HCT116 (cell line): ENCODE results near the gene EEPD1.

Experiments used
- CEBPB ChIP-seq: IDR thresholded peaks from 2 replicates; pipeline ENCODE4 v1.6.1; 2012; ENCODE audit warnings: low read depth
- EZH2 ChIP-seq: fragments of 200-600 bp; sonication (generic); IDR thresholded peaks from 2 replicates; pipeline ENCODE4 v1.6.1; 2017; ENCODE audit warnings: antibody characterized with exemption, mixed run types
- EZH2phosphoT487 ChIP-seq: fragments of 200-600 bp; IDR thresholded peaks from 2 replicates; pipeline ENCODE4 v1.6.1; 2018; ENCODE audit warnings: antibody characterized with exemption, borderline replicate concordance
- POLR2A ChIP-seq: IDR thresholded peaks from 2 replicates; pipeline ENCODE4 v1.7.0; 2011; ENCODE audit warnings: borderline replicate concordance; ENCODE audit not compliant: insufficient read depth, insufficient read length; ENCODE audit errors: extremely low read depth
- POLR2AphosphoS5 ChIP-seq: IDR thresholded peaks from 2 replicates; pipeline ENCODE4 v1.6.1; 2011; ENCODE audit warnings: mild to moderate bottlenecking, low read depth, low read length, moderate library complexity
- RAD21 ChIP-seq: IDR thresholded peaks from 2 replicates; pipeline ENCODE4 v1.6.1; 2012; ENCODE audit warnings: low read depth, mild to moderate bottlenecking
- SIN3A ChIP-seq: IDR thresholded peaks from 2 replicates; pipeline ENCODE4 v1.6.1; 2012; ENCODE audit warnings: low read depth
- SRF ChIP-seq: IDR thresholded peaks from 2 replicates; pipeline ENCODE4 v1.6.1; 2012; ENCODE audit warnings: low read depth
- TF ChIP-seq, protein P1 (sequence below), 3 experiments: fragments of 200-600 bp in 1 of 3; sonication (generic) in 1 of 3; IDR thresholded peaks in 2 of 3; conservative IDR thresholded peaks in 1 of 3; 2 replicates each; pipeline ENCODE4 v1.5.1; 2012 to 2017; ENCODE audit warnings: low read depth in 2 of 3, low read length in 2 of 3, antibody characterized with exemption in 1 of 3, borderline replicate concordance in 1 of 3, control low read depth in 1 of 3, mild to moderate bottlenecking in 1 of 3, mixed read lengths in 1 of 3, mixed run types in 1 of 3, moderate library complexity in 1 of 3; ENCODE audit not compliant: insufficient read depth in 1 of 3
- TF ChIP-seq, protein P2 (sequence below): IDR thresholded peaks from 2 replicates; pipeline ENCODE4 v1.6.1; 2012; ENCODE audit warnings: low read depth

DNA sequence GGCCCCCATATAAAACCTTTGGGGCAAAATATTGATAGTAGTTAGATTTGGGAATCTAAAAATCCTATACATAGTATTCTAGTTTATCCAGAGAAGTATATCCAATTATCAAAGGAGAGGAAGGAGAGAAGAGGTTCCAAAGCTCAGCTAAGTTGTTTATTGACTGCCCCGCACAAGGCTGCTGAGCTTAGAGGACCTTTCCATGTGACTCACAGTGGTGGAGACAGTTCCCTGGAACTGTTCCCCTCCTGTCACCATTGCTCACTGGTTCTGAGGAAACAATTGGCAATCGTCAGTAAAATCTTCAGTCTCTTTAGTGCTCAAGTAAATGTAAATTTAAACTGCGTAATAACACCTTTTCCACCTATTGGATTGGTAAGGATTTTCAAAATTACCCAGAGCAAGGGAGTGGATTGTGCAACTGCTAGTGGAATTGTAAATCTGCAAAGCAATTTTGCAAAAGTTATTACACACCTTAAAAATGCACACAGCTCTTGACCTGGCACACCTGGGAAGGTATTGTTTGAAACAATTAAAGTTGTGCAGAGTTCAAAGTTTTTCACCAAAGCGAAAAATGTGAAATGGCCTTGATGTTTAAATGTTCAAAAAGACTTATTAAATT, 63.1 kb downstream of the EEPD1 start:
- TF ChIP-seq, protein P1, sequence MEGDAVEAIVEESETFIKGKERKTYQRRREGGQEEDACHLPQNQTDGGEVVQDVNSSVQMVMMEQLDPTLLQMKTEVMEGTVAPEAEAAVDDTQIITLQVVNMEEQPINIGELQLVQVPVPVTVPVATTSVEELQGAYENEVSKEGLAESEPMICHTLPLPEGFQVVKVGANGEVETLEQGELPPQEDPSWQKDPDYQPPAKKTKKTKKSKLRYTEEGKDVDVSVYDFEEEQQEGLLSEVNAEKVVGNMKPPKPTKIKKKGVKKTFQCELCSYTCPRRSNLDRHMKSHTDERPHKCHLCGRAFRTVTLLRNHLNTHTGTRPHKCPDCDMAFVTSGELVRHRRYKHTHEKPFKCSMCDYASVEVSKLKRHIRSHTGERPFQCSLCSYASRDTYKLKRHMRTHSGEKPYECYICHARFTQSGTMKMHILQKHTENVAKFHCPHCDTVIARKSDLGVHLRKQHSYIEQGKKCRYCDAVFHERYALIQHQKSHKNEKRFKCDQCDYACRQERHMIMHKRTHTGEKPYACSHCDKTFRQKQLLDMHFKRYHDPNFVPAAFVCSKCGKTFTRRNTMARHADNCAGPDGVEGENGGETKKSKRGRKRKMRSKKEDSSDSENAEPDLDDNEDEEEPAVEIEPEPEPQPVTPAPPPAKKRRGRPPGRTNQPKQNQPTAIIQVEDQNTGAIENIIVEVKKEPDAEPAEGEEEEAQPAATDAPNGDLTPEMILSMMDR (IDR thresholded peaks at IDR 0.05 in 2 of 3, conservative IDR thresholded peaks at IDR 0.05 in 1 of 3; ENCODE audit: borderline replicate concordance in 1 of 3, insufficient read depth in 1 of 3, low read depth in 2 of 3, low read length in 2 of 3): no peak
- no peak for TF ChIP-seq EZH2
- no peak for TF ChIP-seq CEBPB
- TF ChIP-seq, protein P2, sequence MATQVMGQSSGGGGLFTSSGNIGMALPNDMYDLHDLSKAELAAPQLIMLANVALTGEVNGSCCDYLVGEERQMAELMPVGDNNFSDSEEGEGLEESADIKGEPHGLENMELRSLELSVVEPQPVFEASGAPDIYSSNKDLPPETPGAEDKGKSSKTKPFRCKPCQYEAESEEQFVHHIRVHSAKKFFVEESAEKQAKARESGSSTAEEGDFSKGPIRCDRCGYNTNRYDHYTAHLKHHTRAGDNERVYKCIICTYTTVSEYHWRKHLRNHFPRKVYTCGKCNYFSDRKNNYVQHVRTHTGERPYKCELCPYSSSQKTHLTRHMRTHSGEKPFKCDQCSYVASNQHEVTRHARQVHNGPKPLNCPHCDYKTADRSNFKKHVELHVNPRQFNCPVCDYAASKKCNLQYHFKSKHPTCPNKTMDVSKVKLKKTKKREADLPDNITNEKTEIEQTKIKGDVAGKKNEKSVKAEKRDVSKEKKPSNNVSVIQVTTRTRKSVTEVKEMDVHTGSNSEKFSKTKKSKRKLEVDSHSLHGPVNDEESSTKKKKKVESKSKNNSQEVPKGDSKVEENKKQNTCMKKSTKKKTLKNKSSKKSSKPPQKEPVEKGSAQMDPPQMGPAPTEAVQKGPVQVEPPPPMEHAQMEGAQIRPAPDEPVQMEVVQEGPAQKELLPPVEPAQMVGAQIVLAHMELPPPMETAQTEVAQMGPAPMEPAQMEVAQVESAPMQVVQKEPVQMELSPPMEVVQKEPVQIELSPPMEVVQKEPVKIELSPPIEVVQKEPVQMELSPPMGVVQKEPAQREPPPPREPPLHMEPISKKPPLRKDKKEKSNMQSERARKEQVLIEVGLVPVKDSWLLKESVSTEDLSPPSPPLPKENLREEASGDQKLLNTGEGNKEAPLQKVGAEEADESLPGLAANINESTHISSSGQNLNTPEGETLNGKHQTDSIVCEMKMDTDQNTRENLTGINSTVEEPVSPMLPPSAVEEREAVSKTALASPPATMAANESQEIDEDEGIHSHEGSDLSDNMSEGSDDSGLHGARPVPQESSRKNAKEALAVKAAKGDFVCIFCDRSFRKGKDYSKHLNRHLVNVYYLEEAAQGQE: no peak
- TF ChIP-seq POLR2A: no peak
- no peak for TF ChIP-seq SRF
- TF ChIP-seq EZH2phosphoT487: no peak
- no peak for TF ChIP-seq SIN3A
- no peak for TF ChIP-seq RAD21
- TF ChIP-seq POLR2AphosphoS5: no peak
